Activated CD4-positive, alpha-beta T cell treated with anti-CD3 and anti-CD28 coated beads, Interleukin-2, amount 50 U/mL, for 24 hours (primary cell): ENCODE data around the gene KCNA3.
"Not testable (repeated sequence)": the region's sequence is repeated elsewhere in the genome, so short reads cannot be mapped to it uniquely, and the experiment has no call there.

Experiments
- DNase-seq, 2 donors: peaks; one replicate each; pipeline ENCODE4 v3.0.0-alpha.2; 2020; ENCODE audit warnings: low read depth in 1 of 2, low spot score in 1 of 2

Gene KCNA3

DNA sequence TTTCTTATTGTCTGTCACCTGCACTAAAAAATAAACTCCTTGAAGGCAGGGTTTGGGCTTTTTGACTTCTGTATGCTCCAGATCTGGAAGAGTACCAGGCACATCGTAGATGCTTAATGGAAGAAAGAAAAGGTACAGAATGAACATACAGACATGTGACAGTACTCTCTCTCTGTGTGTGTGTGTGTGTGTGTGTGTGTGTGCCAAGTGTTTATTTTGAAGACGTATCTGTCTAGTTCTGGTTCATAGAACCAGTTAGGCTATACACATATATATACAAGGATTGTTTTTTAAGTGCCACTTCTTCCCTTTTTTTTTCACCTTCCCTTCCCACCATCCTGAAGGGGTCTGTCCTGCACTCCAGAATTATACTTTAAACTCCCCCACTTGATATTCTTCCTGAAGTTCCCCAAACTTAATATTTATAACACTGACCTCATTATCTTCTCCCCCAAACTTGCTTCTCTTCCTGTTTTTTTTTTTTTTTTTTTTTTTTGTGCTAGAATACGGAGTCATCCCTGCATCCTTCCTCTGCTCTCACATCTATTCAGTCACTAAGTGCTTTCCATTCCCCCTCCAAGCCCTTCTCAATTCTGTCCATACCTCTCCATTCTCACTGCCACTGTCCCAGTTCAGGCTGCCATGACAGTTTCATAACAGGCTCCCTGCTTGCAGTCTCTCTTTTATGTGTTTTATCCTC, 5.4 kb upstream of the KCNA3 start:
- no peak for DNase-seq

DNA sequence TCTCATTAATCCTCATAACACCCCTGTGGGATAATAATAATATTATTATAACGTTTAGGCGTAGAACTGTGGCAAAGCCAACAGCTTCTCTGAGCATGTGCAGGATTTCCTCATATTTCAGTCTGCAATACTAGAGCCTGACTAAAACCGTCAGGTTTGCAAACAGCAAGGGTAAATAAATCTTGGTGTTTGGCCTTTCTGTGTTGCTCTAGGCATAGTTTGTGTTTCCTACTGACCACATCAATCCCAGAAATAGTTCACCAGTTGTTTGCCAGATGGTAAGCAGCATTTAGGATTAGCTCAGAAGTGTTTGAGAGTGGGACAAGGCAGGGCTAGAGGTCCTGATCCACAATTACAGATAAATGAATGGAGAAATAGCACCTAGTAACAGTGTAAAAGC, 2.8 kb upstream of the KCNA3 start:
- DNase-seq, result no peak

DNA sequence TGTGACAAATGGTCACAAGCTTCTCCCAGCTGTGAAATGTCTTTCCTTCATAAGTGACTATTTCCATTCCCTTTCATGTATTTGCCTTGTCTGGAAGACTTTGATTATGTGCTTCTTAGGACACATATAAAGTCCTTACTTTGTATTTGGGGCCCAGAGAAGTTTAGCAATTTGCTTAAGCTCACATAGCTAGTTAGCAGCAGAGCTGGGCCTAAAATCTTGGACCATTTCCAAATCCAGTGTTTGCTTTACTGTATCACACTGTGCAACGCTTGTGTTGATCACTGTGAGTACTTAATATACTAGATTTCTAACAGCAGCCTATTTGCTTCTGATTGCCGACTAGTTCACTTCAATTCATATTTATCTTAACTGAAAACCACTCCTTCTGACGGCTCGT, 2.2 kb upstream of the KCNA3 start:
- no peak for DNase-seq

DNA sequence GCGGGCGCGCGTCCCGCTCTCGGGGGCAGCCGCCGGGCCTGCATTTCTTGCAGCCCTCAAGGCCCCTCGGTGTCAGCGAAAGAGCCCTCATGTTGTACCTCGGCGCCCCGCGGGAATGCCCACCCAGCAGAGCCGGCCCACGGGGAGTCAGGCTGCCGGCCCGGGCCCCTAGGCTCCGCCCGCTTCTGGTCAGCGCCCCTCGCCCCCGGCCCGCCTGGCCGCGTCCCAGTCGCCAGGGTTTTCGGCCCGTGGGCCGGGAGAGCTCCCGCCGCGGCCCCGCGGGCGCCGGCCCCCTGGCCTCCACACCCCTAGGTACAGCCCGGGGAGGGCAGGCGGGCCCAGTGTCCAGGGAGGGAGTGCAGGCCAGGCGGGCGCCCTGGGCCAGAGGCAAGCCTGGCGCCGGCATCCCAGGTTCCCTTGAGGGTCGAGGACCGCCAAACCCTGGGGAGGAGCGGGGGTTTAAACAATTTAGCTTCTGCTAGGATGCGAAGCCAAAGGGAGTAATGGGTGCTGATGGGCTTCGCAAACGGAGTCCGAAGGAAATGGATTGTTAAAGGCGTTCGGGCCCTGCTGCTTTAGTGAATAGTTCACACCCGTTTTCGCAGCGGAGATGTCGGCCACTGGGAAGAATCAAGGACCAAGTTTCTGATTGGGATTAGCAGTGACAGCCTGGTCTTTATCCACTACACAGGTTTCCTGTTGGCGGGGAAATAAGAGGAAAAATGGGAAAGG, 486 bp upstream of the KCNA3 start:
- DNase-seq, result no peak

- peak in 1 of 2 donors; percentile 13 for DNase-seq
Measured at GRCh38 chr1:110673805-110674336, 869 bp downstream of the KCNA3 start.

- DNase-seq, result peak in 1 of 2 donors; percentile 18
Measured at GRCh38 chr1:110673197-110673701, 1.5 kb downstream of the KCNA3 start.

GRCh38 chr1:110672753-110673108, 2.0 kb downstream of the KCNA3 start:
- DNase-seq, result no peak

- peak; percentile 26 to 80 for DNase-seq
Measured at GRCh38 chr1:110672001-110672752, 2.6 kb downstream of the KCNA3 start.

DNA sequence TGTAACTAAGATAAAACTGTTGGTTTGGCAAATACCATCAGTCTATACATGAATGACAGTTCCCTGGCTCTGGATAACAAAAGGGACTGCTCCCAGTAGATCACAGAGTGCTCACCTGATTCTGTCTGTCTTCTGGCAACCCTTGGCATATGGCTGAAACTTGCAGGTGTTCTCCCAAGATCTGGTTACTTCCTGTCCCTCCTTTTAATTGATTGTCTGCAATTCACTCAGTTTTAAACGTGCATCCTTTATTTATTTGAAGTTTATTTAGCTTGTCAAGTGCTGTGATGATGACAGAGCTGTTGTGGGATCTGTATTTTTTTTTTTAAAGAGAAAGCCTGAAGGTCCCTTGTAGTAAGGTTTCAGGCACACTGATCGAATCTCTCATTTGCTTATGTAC, 3.4 kb downstream of the KCNA3 start:
- no peak for DNase-seq

DNA sequence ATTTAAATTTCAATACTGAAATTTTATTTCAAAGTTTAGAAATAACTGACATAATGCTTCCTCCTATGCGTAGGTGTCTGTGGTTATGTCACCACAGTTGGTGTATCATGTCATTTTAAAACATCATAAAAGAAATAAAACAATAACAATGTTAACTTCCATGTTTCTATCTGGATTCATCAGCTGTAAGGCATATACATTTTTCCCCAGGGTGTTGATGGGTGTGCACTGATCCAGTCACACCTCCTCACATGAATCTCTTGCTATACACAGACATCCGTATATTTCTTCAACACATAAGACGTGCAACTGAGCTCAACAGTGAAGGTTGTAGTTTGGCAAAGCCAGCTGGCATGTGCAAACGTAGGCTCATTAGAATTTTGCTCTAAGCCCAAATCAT, 6.2 kb downstream of the KCNA3 start:
- no peak for DNase-seq

GRCh38 chr1:110667776-110668175, 7.0 kb downstream of the KCNA3 start:
- no peak for DNase-seq

DNA sequence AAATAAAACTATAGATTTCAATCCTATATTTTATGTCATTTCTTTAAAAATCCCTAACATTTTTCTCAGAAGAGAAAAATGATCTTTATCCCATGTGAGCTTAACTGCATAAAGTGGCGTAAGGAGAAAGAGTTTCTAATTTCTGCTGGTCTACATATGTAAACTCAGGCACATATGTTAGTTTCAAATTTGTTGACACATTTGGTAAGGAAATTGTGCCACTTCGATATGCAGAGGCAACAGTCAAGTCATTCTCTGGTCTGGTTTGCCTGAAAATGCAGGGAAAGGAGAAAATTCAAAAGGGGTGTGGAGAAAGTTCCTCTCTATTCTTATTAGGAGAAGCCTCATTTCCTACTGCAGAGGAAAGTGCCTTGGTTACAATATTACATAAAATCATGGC, 11.5 kb downstream of the KCNA3 start:
- DNase-seq, result no peak

- DNase-seq, result not testable (repeated sequence)
Measured at GRCh38 chr1:110659559-110659958, 15.2 kb downstream of the KCNA3 start.

GRCh38 chr1:110657351-110657750, 17.4 kb downstream of the KCNA3 start:
- no peak for DNase-seq

DNA sequence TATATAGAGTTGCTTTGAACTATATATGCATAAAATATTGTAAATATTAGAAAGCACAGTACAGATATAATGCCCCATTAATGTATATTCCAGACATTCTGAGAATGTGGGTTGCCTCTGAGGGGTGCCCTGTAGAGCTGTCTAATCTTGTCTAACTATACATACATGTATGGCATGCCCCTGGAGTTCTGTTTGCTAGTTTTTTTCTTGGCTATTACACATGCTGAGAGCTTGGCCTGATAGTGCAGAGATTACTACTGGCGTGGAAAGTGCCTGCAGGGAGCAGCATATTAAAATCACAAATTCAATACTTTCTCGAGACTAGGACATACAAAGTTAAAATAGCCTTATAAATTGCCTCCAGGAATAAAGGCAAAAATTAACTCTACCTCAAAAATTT, 24.1 kb downstream of the KCNA3 start:
- no peak for DNase-seq

GRCh38 chr1:110648417-110648816, 26.3 kb downstream of the KCNA3 start:
- no peak for DNase-seq

GRCh38 chr1:110647254-110647891, 27.4 kb downstream of the KCNA3 start:
- DNase-seq, result no peak

DNA sequence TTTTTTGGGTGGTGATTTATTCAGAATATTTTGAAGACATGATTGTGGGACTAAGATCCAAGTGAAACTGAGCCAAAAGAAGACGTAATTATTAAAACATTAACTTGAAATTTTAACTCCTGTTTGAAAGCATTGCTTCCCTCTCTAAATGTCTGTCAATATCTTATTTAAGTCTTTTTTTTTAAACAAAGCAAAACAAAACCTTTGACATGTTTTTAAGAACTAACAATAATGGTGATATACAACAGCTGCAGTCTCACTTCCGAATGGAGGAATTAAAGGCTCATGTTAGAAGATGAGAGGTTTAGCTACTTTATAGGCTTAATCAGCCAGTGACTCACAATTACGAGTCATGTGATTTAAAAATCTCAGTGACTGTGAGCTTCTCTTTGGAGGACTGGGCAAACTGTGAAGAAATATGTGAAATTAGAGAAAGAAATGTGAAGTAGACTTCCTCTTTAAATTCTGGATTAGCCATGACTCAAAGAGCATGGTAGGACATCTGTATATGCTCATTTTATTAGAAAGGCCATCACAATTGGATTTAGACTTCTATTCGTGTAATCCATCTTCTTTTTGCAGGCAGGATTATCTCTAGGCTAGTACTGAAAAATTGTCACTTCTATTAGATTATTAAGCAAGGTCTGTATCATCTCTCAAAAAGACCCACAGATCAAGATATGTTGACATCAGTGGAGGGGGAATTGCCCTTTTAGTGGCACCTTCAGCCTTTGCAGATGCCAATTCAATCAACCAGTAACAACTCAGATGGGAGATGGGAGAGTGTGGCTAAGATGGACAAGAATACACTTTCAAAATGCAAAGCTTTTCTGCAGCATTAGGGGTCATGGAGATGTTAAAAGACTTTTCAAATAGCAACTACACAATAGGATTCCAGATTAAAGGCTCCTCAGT, 28.7 kb downstream of the KCNA3 start:
- no peak for DNase-seq

DNA sequence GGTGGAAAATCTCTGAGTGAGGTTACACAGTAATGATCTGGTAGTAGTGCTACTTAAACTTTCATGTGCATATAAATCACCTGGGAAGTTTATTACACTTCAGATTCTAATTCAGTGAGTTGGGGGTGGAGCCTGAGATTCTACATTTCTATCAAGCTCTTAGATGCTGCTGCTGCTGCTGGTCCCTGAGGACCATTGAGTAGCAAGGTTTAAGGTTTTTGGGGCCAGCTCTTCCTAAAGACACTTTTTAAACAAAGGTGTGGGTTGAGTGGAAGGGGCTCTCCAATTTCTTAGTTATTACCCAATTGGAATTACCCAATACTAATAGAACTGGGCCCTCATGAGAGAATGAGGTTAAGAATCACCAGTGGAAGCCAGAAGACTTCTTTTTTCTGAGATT, 29.5 kb downstream of the KCNA3 start:
- no peak for DNase-seq

DNA sequence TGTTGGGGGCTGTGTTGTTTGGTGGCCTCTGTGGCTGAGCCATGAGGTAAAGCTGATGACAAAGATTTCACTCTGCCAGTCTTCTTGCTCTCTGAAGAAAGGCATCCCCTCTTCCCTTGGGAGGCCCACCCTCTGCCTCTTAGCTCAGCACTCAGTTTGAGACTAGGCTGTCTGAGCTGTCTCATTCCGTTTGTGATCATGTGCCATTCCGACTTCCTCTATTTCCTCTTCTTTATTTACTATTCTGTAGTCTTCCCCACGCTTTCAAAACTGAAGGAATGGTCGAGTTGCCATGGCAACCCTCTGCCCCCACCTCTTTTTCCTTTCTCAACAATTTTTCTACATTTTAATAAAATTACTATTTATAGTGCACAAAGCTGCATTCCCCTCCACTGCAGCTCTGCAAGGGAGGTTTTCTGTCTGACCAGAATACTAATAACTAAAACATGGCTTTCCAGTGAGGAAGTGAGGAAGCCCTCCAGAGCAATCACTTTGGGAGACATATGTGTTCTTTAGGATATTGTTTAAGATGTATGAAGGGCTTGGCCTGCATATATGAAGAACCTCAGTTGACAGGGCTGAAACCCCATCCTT, 30.8 kb downstream of the KCNA3 start:
- no peak for DNase-seq
